Esophagus squamous epithelium (tissue), 4 donors: Measurements from ENCODE around the gene CBFA2T3.

ENCODE experiments used
- CTCF ChIP-seq, 6 experiments: fragments of 450-650 bp in 4 of 6; fragments of 200-600 bp in 2 of 6; sonication (generic) in 2 of 6; IDR thresholded peaks; one replicate each; pipeline ENCODE4 v1.5.1; 2016 to 2019; ENCODE audit warnings: antibody characterized with exemption in 6 of 6, mild to moderate bottlenecking in 4 of 6, moderate library complexity in 4 of 6
- POLR2A ChIP-seq, 4 donors: fragments of 450-650 bp; IDR thresholded peaks; one replicate each; pipeline ENCODE4 v1.6.1; 2017; ENCODE audit warnings: antibody characterized with exemption in 4 of 4, mild to moderate bottlenecking in 4 of 4, moderate library complexity in 3 of 4

DNA sequence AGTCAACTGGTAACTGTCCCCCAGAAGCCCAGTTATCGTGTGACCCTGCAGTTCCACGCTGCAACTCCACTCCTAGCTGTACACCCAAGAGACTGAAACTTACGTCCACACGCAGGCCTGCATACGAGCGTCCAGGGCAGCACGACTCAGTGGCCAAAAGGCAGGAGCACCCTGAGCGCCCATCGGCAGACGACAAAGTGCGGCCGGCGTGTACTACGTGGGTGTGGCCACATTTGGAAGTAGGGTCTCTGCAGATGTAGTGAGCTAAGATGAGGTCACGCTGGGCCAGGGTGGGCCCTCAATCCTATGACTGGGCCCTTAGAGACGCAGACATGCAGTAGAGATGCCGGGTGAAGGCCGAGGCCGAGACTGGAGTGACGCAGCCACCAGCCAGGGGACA lies 133.8 kb downstream of the CBFA2T3 start:
- no peak for TF ChIP-seq CTCF (IDR thresholded peaks at IDR 0.05)
- no peak for TF ChIP-seq POLR2A (IDR thresholded peaks at IDR 0.05)
